Calu3 (cell line): ENCODE results near the gene KRT75. TPM values are rescaled to one million over a fixed set of nuclear protein-coding genes. Genes with fewer than 3 reads are reported as not detected.
"Not testable (repeated sequence)": the region's sequence is repeated elsewhere in the genome, so short reads cannot be mapped to it uniquely, and the experiment has no call there.

ENCODE experiments used
- BruUV-seq: library from RNA; stranded (reverse); fragments of 400-500 nt; replicated peaks from 2 replicates; lab custom pipeline; 2021; lab: Mats Ljungman, UMichigan
- CTCF ChIA-PET: fragments of 300-600 bp; sonication (Branson Sonifier 250); formaldehyde crosslinking; loops from one replicate; lab custom pipeline; 2022; ENCODE audit warnings: antibody characterized with exemption; lab: Charles Lee
- DNase-seq: peaks from one replicate; pipeline ENCODE4 v3.0.0; 2022
- H3K27ac Mint-ChIP-seq: one replicate; pipeline ENCODE4 v1.8.0; 2022; ENCODE audit warnings: mixed read lengths; ENCODE audit not compliant: unreplicated experiment
- H3K27me3 Mint-ChIP-seq: one replicate; pipeline ENCODE4 v1.8.0; 2022; ENCODE audit warnings: mixed read lengths; ENCODE audit not compliant: unreplicated experiment
- H3K36me3 Mint-ChIP-seq: one replicate; pipeline ENCODE4 v1.8.0; 2022; ENCODE audit warnings: mild to moderate bottlenecking, moderate library complexity, mixed read lengths; ENCODE audit not compliant: insufficient read depth, unreplicated experiment
- H3K4me1 Mint-ChIP-seq: one replicate; pipeline ENCODE4 v1.8.0; 2022; ENCODE audit warnings: mild to moderate bottlenecking, low read depth, mixed read lengths; ENCODE audit not compliant: unreplicated experiment
- H3K4me3 Mint-ChIP-seq: one replicate; pipeline ENCODE4 v1.8.0; 2022; ENCODE audit warnings: mild to moderate bottlenecking, low read depth, moderate library complexity, mixed read lengths; ENCODE audit not compliant: unreplicated experiment
- H3K9me3 Mint-ChIP-seq: one replicate; pipeline ENCODE4 v1.8.0; 2022; ENCODE audit warnings: low read depth, mixed read lengths; ENCODE audit not compliant: unreplicated experiment
- intact Hi-C: fragments of 100-400 bp; cut with micrococcal nuclease; formaldehyde crosslinking; loops from one replicate; pipeline ENCODE4 v1.10.0; 2022; ENCODE audit not compliant: unreplicated experiment
- total RNA-seq: library from RNA; stranded (reverse); gene quantifications from 2 replicates; pipeline ENCODE4 v1.2.3, GENCODE V29; 2022
- TF ChIP-seq, protein P1 (sequence below): fragments of 200-600 bp; IDR thresholded peaks from one replicate; pipeline ENCODE4 v1.8.0; 2022; ENCODE audit warnings: antibody characterized with exemption; ENCODE audit not compliant: unreplicated experiment

KRT75 gene
- total RNA-seq, 1 experiment from 2014 or later: not detected

DNA sequence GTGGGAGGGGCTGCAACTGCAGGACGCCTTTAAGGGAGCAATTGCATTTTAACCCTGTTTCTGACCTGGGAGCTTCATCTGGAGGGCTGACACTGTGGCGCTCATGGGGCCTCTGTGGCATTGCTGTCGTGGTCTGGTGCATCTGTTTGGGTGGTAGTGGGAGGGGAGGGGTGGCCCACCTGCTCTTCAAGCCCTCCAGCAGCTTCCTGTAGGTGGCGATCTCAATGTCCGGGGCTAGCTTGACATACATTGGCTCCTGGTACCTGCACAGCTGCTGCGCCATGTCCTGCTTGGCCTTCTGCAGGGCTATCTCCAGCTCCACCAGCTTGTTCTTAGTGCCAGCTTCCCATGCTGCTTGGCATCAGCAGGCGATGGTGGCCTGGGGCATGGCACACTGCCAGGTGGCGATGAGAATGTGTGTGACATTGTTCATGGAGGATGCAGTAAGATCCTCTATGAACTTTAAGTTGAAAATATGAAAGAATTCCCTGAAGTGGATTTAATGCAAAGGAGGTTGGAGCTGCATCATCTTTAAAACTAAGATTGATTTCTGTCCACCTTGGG, 20.3 kb downstream of the KRT75 start:
- intact Hi-C loops: no loop called here
- no peak for DNase-seq
- CTCF ChIA-PET: interaction anchor here (0.7 kb wide), 1 partner anchor 754 kb away, joined by 6 read pairs; no protein-coding TSS in a partner anchor
- peaks cover 36% of the 10 kb centered on the region for H3K27me3 Mint-ChIP-seq
- BruUV-seq: no TSS peak
- no peak overlapping the region for H3K4me3 Mint-ChIP-seq
- H3K27ac Mint-ChIP-seq: no peak overlapping the region
- no peaks in the 10 kb centered on the region for H3K9me3 Mint-ChIP-seq
- H3K36me3 Mint-ChIP-seq: no peaks in the 10 kb centered on the region
- H3K4me1 Mint-ChIP-seq: no peaks in the 10 kb centered on the region
- TF ChIP-seq, protein P1, sequence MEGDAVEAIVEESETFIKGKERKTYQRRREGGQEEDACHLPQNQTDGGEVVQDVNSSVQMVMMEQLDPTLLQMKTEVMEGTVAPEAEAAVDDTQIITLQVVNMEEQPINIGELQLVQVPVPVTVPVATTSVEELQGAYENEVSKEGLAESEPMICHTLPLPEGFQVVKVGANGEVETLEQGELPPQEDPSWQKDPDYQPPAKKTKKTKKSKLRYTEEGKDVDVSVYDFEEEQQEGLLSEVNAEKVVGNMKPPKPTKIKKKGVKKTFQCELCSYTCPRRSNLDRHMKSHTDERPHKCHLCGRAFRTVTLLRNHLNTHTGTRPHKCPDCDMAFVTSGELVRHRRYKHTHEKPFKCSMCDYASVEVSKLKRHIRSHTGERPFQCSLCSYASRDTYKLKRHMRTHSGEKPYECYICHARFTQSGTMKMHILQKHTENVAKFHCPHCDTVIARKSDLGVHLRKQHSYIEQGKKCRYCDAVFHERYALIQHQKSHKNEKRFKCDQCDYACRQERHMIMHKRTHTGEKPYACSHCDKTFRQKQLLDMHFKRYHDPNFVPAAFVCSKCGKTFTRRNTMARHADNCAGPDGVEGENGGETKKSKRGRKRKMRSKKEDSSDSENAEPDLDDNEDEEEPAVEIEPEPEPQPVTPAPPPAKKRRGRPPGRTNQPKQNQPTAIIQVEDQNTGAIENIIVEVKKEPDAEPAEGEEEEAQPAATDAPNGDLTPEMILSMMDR: no peak

DNA sequence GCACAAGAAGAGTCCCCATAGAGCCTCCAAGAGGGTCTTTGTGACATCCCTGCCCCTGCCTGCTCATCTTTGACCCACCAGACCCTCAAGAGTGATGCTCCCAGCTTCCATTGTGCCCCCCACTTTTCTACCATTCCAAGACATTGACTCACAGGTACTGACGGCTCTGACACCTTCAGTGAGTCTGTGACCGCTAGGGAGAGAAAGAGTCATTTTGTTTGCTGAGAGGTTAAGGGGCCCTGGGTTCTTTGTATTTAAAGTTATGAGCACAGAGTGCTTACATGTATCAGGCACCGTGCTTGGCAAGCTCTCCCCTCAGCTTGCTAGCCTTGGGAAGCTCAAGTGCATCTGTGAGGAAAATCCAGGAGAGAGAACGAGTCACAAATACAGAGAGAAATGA, 21.0 kb downstream of the KRT75 start:
- DNase-seq: no peak
- no TSS peak for BruUV-seq
- Mint-ChIP-seq H3K27ac (no peak overlapping the region), H3K9me3 (no peaks in the 10 kb centered on the region), H3K4me3 (no peak overlapping the region), H3K36me3 (no peaks in the 10 kb centered on the region), H3K4me1 (no peaks in the 10 kb centered on the region), H3K27me3 (peaks cover 42% of the 10 kb centered on the region)
- CTCF ChIA-PET: no interaction called here
- TF ChIP-seq, protein P1: no peak
- intact Hi-C loops: no loop called here

DNA sequence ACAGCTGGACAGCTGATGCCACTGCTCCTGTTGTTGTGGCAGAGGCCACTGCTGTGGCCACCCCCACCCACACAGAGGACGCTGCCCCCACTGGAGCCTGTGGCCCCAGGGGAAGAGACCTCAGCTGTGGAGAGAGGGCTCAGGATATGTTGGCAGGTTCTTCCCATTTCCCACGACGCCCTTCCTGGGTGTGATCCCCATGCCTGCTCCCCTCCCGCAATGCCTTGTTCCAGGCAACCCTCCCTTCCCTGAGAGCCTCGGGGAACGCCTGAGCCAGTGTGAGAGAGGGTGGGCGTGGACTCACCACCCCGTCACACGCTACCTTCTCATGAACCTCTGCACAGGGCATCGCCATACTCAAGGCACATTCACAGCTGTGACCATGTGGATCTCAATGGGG, 22.4 kb downstream of the KRT75 start:
- Mint-ChIP-seq H3K27ac (no peak overlapping the region), H3K36me3 (no peaks in the 10 kb centered on the region), H3K4me3 (no peak overlapping the region), H3K9me3 (no peaks in the 10 kb centered on the region), H3K4me1 (no peaks in the 10 kb centered on the region), H3K27me3 (peaks cover 49% of the 10 kb centered on the region)
- no peak for DNase-seq
- intact Hi-C loops: no loop called here
- TF ChIP-seq, protein P1: no peak
- no TSS peak for BruUV-seq
- CTCF ChIA-PET: no interaction called here

DNA sequence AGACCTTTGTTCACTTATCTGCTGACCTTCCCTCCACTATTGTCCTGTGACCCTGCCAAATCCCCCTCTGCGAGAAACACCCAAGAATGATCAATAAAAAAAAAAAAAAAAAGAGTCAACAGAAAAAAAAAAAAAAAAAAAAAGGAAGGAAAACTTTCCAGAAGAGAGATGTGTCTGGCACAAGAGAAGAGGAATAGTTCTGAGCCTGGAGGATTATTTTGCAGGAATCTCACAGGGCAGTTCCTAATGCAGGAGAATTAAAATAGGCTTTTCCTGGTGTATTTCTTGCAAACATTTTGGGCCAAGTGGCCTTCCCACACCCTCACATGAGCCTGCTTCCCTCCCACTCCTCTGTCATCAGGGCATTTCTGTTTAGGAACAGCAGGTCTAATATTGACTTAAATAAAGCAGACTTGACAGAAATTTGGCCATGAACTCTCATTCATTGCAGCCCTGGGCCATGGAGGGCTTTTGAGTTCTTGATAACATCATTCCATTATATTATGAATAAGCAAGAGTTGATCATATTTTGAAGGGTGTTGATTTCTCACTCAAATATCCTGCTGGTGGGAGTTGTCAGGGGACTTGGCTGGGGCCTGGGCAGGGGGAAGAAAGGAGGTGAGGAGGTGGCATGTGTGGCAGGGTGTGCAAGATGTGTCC, 23.5 kb downstream of the KRT75 start:
- DNase-seq, H3K4me3 Mint-ChIP-seq, intact Hi-C loops, BruUV-seq, H3K27ac Mint-ChIP-seq, CTCF ChIA-PET, H3K4me1 Mint-ChIP-seq, H3K36me3 Mint-ChIP-seq, H3K9me3 Mint-ChIP-seq: not testable (repeated sequence)
- H3K27me3 Mint-ChIP-seq: peaks cover 47% of the 10 kb centered on the region

DNA sequence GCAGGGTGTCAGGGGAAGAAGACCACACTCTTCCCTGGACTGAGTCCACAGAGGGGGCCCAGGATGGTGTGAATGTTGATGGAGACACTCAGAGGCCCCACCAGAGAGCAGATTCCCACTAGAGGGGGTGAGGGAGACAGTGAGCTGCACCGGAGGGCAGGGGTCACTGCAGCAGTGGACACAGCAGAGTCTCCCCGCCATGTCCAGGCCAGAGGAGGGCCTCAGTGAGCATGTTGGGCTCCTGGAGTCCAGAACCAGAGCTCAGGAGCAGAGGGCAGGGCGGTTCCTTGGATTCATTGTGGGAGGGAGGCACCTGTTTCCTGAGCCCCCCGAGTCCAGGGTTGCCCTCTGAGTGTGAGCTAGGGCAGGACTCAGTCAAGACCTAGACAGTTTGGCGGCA, 26.3 kb downstream of the KRT75 start:
- no peak for DNase-seq
- TF ChIP-seq, protein P1: no peak
- no TSS peak for BruUV-seq
- intact Hi-C loops: no loop called here
- CTCF ChIA-PET: interaction anchor here (0.7 kb wide), 1 partner anchor 152 kb away, joined by 4 read pairs; no protein-coding TSS in a partner anchor
- peaks cover 35% of the 10 kb centered on the region for H3K27me3 Mint-ChIP-seq
- H3K4me3 Mint-ChIP-seq: no peak overlapping the region
- no peaks in the 10 kb centered on the region for H3K36me3 Mint-ChIP-seq
- H3K4me1 Mint-ChIP-seq: no peaks in the 10 kb centered on the region
- no peak overlapping the region for H3K27ac Mint-ChIP-seq
- H3K9me3 Mint-ChIP-seq: no peaks in the 10 kb centered on the region
